Activated effector memory CD4-positive, alpha-beta T cell treated with anti-CD3 and anti-CD28 coated beads, Interleukin-2, amount 50 U/mL, for 16 hours (primary cell): ENCODE data around the gene BAIAP2.
"Not testable (repeated sequence)": the region's sequence is repeated elsewhere in the genome, so short reads cannot be mapped to it uniquely, and the experiment has no call there.

ENCODE experiments used
- DNase-seq: peaks from one replicate; pipeline ENCODE4 v3.0.0-alpha.2; 2020

BAIAP2 gene

GRCh38 chr17:81129711-81130367 is 94.9 kb downstream of the BAIAP2 start:
- no peak for DNase-seq

DNA sequence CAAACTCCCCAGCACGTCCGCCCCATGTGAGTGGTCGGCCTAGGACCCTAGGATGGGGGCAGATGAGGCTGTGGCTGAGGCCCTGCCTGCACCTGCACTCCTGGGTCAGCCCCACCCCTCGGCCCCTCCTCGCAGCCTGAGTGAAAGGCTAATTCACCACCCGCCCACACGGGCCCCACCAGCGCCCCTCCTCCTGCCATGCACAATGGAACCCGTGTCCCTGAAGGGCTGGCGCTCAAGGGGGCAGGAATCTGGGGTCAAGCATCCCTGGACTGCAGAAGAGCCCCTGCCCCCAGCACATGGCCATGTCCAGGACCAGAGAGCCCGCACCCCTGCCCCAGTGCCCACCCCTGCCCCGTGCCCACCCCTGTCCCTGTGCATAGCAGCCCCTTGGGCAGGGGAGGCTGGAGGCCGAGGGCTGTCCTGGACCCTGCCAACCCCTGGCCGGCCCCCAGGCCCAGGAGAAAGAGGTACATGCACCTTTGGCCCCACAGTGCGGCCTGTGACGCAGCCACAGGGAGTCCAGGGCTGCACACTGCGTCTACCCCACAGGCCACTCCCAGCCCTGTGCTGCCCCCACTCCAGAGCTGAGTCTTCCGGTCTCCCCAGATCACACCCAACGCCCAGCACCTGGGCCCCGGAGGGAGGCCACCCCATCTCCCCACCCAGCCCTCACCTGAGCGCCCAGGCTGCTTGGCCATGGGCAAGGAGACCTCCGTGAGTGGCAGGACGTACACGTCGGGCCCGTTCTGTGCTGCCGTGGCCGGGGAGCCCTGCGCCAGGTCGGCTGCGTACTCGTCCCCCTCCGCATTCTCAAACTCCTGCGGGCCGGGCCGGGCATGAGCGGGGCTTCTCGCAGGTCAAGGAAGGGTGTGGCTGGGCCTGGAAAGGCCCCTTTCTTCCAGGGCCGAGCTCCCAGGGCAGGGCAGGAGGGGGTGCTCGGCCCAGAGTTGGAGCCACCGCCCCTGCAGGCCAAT is 95.7 kb downstream of the BAIAP2 start:
- DNase-seq, result no peak

DNA sequence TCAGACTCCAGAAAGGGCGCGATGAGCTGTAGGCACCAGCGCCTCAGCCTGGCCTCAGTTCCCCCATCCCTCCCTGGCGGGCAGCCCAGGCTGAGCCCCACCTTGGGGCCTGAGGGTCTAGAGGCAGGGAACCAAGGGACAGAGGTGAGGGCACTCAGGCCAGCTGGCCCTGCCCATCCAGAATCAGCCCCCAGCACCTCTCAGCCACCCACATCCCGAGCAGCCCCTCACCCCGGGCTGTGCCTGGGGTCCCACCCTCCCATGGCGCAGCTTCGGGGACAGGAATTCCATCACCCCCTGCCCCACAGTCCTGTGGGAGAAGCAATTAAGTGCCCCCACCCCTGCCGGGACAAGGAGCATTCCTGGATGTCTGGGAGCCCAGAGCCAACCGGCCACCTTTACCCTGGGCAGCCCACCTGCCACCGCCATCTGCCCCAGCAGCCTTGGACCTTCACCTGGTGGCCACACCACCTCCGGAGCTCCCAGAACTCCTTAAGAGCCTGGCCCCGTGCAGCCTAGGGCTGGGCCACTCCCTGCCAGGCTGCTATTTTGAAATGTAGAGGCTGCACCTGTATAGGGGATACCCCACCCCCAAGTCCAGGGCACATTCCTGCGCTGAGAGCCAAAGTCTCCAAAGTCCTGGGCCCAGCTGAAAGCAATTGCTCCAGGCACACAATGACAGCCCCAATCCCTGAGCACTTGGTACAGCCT is 96.7 kb downstream of the BAIAP2 start:
- no peak for DNase-seq

DNA sequence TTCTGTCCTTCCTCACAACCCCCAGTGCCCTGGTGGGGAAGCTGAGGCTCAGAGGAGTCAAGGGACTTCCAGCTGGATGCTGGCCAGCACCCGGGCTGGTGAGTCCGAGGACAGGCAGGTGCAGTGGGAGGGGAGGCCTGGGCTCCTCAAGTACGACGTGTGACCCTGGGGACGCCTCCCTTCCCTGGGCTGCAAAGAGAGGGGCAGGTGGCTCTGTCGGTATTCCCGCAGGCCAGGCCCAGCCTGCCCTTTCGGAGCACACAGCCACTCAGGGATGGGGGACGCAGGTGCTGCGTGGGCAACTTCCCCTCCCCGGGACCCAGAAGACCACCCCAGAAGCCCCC is 97.2 kb downstream of the BAIAP2 start:
- no peak for DNase-seq

DNA sequence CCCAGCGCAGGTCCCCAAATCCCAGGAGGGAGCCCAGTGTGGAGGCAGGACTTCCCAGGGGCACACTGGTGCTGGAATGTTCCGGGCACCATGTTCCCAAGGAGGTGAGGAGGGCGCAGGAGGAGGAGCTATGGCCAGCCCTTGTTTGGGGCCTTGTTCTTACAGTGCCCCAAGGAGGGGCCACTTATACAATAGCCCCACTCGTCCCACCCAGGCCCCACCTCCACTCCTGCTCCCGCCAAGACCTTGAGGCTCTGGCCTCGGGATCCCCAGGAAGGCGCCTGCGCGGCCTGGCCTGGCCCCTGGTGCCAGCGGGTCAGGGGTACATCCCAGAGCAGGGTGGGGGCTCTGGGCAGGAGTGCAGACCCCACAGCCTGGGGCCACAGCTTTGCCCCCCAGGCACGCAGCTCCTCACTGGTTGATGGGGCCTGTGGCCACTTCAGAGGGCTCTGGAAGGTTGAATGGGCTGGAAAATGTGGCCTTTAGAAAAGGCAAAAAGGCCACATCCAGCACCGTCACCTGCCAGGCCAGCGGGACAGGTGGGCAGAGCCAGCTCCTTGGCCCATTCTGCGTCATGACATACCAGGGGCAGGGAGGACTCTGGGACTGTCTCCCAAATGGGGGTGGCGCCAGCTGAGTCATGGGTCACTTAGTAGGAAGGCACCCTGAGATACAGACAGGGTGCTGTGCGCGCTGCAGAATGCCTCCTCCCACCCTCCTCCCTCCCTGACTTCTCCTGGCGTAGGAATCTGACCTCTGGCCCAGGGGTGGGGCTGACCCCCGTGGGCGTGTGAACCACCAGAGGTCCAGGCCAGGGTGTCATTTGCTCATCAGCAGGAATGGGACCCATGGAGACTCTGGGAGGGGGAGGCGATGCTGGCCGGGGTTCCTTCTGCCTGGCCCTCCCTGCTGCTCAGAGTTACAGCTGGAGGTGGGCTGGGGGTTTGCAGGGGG is 98.1 kb downstream of the BAIAP2 start:
- DNase-seq, result no peak

DNA sequence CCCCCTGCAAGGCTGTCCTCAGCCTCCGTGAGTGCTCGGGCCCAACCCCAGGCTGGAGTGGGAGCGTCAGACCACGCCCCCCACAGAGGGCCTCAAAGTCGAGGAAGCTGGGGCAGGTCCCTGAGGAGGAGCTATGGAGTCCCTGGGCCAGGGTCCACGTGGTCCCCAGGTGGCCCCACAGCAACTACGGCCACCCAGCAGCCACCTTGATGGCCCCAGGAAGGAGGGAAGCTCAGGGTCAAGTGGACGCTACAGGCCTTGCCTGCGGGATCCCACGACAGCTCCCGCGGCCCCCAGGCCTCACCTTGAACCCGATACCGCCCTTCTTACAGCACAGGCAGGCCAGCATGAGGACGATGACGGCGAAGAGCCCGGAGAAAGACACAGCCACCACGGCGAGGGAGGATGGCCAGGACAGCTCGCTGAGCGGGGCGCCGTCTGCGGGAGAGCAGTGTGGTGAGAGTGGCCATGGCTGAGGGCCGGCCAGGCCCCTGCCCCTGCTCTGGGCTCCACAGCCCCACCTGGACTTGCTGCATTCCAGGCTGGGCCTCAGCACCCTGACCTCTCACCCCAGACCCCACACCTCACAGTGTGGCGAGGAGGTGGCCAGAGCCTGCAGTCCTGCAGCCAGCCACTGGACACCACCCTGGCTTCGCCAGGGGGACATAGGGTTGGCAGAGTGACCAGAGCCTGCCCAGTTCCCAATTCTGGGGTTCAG is 99.3 kb downstream of the BAIAP2 start:
- DNase-seq, result no peak

GRCh38 chr17:81135505-81136278 is 100.7 kb downstream of the BAIAP2 start:
- no peak for DNase-seq

- DNase-seq, result no peak
These were observed 101.4 kb downstream of the BAIAP2 start for GRCh38 chr17:81136366-81136765.

- no peak for DNase-seq
These were observed 102.3 kb downstream of the BAIAP2 start for GRCh38 chr17:81137248-81137647.

GRCh38 chr17:81138083-81138482 is 103.1 kb downstream of the BAIAP2 start:
- no peak for DNase-seq

DNA sequence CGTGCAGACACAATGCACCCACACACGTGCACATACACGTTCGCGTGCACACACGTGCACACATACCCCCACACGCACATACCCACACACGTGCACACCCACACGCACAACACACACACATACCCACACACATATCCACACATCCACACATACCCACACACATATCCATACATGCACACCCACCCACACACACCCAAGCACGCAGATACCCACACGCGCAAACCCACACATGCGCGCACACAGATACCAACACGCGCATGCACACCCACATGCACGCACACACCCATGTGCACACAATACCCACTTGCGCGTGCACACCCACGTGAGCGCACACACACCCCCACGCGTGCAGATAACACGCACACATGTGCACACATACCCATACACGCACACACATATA is 103.5 kb downstream of the BAIAP2 start:
- DNase-seq, result no peak

DNA sequence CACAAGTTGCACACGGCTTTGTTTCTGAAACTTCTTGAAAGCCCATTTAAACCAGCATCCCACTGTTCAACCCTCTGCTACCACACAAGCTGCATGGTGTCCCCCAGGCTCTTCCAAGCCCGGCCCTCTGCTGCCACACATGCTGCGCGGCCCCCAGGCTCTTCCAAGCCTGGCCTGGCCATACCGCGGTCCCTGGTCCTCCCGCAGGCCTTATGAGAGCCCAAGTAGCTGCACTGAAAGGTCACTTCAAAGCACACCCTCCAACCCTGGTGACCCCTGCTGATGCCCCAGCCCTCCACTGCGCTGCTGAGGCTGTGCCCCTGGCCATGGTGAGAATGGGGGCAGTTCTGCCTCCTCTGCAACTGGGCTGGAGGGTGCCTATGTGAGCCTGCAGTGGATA is 104.5 kb downstream of the BAIAP2 start:
- DNase-seq, result no peak

GRCh38 chr17:81140018-81140417 is 105.1 kb downstream of the BAIAP2 start:
- DNase-seq, result no peak

- no peak for DNase-seq
These were observed 105.7 kb downstream of the BAIAP2 start for GRCh38 chr17:81140695-81141094.

DNA sequence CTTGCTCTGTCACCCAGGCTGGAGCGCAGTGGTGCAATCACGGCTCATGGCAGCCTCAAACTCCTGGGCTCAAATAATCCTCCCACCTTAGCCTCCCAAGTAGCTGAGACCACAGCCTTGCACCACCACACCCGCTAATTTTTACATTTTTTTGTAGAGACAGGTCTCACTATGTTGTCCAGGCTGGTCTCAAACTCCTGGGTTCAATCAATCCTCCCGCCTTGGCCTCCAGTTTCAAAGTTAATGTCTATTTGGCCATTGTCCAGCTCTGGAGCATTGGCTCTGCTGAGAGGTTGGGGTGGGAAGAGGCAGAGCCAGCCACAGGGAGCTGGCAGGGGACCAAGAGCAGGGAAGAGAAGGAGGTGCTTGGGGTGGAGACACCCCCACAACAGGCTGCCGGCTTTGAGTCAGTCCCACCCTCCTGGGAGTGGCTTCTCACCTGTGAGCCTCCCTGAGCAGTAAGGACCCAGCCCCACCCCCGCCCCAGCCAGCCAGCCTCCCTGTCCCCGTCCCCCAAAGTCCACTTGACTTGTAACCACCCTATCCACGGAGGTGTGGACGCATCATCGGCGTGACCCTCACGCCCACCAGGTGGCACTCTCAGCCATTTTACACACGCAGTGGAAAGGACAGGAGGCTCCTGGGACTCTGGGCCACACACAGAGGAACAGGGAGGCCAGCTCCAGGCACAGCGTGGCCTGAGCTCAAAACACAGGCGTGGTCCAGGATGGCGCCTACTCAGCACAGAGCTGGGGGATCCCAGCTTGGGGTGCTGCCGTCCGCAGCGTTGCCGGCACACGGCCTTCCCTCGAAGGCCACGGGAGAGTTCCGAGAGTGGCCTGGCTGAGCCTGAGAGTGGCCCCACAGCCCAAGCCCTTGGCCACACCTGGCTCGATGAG is 107.6 kb downstream of the BAIAP2 start:
- peak; percentile 82 for DNase-seq

GRCh38 chr17:81143200-81143527 is 108.2 kb downstream of the BAIAP2 start:
- no peak for DNase-seq

DNA sequence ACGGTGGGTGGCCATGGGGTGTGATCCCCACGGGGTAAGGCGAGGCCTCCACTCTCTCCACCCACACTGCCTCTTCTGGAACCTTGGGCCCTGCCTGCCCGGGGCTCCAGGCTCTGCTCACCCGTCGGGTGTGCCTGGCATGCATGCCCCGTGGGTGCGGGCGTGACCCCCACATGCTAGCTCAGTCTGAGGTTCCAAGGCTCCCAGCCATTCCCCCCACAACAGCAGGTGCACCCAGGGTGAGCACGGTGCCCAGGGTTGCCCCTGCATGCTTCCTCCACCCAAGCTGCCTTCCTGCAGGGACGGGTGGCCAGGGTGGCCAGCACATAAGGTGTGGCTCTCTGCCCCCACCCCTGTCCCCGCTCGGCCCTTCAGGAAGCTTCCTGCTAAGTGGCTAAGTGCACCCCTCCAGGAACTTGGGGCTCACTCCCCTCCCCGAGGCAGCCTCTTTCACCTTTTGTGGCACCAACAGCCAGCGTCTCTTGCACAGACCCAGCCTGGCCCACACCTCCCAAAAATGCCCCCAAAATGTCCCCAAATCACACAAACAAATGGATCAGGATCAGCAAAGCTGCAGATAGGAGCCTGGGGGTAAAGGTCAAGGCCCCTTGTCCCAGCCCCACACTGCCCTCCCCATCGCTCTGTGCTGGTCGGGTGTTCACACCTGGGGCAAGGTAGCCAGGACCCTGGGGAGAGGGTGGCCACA is 108.9 kb downstream of the BAIAP2 start:
- no peak for DNase-seq

GRCh38 chr17:81144423-81144781 is 109.5 kb downstream of the BAIAP2 start:
- DNase-seq, result no peak

- DNase-seq, result not testable (repeated sequence)
These were observed 111.3 kb downstream of the BAIAP2 start for GRCh38 chr17:81146208-81146607.
